Measurements from ENCODE around the gene ZBTB7C.

The ZBTB7C gene

GRCh38 chr18:48019557-48020325 is 389.4 kb downstream of the ZBTB7C start:
- Histone ChIP-seq H3K36me3 (ENCODE audit: control insufficient read depth, insufficient read depth, low read length) (no peaks in the 10 kb centered on the region), H3K27me3 (ENCODE audit: control insufficient read depth, insufficient read depth, low read length) (no peaks in the 10 kb centered on the region), H3K9me3 (ENCODE audit: control insufficient read depth, insufficient read depth, low read depth, low read length) (no peaks in the 10 kb centered on the region), H3K9ac (ENCODE audit: low read length) (no peak overlapping the region), H3K4me1 (ENCODE audit: control insufficient read depth, insufficient read depth, low read length) (peaks cover 24% of the 10 kb centered on the region), H3K4me3 (ENCODE audit: low read depth, low read length) (no peak overlapping the region), H3K27ac (ENCODE audit: low read depth, low read length) (no peak overlapping the region)

- H3K9me3 ChIP-seq (ENCODE audit: control insufficient read depth, insufficient read depth, low read depth, low read length): no peaks in the 10 kb centered on the region
- H3K36me3 ChIP-seq (ENCODE audit: control insufficient read depth, insufficient read depth, low read length): no peaks in the 10 kb centered on the region
- H3K4me3 ChIP-seq (ENCODE audit: low read depth, low read length): no peak overlapping the region
- H3K9ac ChIP-seq (ENCODE audit: low read length): no peak overlapping the region
- no peaks in the 10 kb centered on the region for H3K27me3 ChIP-seq (ENCODE audit: control insufficient read depth, insufficient read depth, low read length)
- no peak overlapping the region for H3K27ac ChIP-seq (ENCODE audit: low read depth, low read length)
- peaks cover 21% of the 10 kb centered on the region for H3K4me1 ChIP-seq (ENCODE audit: control insufficient read depth, insufficient read depth, low read length)
These were observed 390.3 kb downstream of the ZBTB7C start for GRCh38 chr18:48018851-48019250.

- Histone ChIP-seq H3K9ac (ENCODE audit: low read length) (no peak overlapping the region), H3K36me3 (ENCODE audit: control insufficient read depth, insufficient read depth, low read length) (no peaks in the 10 kb centered on the region), H3K27me3 (ENCODE audit: control insufficient read depth, insufficient read depth, low read length) (no peaks in the 10 kb centered on the region), H3K9me3 (ENCODE audit: control insufficient read depth, insufficient read depth, low read depth, low read length) (no peaks in the 10 kb centered on the region), H3K4me3 (ENCODE audit: low read depth, low read length) (no peak overlapping the region), H3K27ac (ENCODE audit: low read depth, low read length) (no peak overlapping the region), H3K4me1 (ENCODE audit: control insufficient read depth, insufficient read depth, low read length) (peaks cover 19% of the 10 kb centered on the region)
These were observed 391.5 kb downstream of the ZBTB7C start for GRCh38 chr18:48017635-48018034.

- H3K27ac ChIP-seq (ENCODE audit: low read depth, low read length): no peak overlapping the region
- H3K4me1 ChIP-seq (ENCODE audit: control insufficient read depth, insufficient read depth, low read length): peaks cover 13% of the 10 kb centered on the region
- no peaks in the 10 kb centered on the region for H3K36me3 ChIP-seq (ENCODE audit: control insufficient read depth, insufficient read depth, low read length)
- H3K4me3 ChIP-seq (ENCODE audit: low read depth, low read length): no peak overlapping the region
- H3K9ac ChIP-seq (ENCODE audit: low read length): no peak overlapping the region
- H3K9me3 ChIP-seq (ENCODE audit: control insufficient read depth, insufficient read depth, low read depth, low read length): peaks cover 9% of the 10 kb centered on the region; the same call in 1 of the 2 replicates
- peaks cover 6% of the 10 kb centered on the region; the same call in 1 of the 2 replicates for H3K27me3 ChIP-seq (ENCODE audit: control insufficient read depth, insufficient read depth, low read length)
These were observed 396.0 kb downstream of the ZBTB7C start for GRCh38 chr18:48013162-48013561.

- Histone ChIP-seq H3K9ac (ENCODE audit: low read length) (no peak overlapping the region), H3K27ac (ENCODE audit: low read depth, low read length) (no peak overlapping the region), H3K27me3 (ENCODE audit: control insufficient read depth, insufficient read depth, low read length) (peaks cover 14% of the 10 kb centered on the region), H3K4me3 (ENCODE audit: low read depth, low read length) (no peak overlapping the region), H3K9me3 (ENCODE audit: control insufficient read depth, insufficient read depth, low read depth, low read length) (peaks cover 9% of the 10 kb centered on the region; the same call in 1 of the 2 replicates), H3K4me1 (ENCODE audit: control insufficient read depth, insufficient read depth, low read length) (peaks cover 19% of the 10 kb centered on the region), H3K36me3 (ENCODE audit: control insufficient read depth, insufficient read depth, low read length) (no peaks in the 10 kb centered on the region)
These were observed 397.2 kb downstream of the ZBTB7C start for GRCh38 chr18:48011926-48012465.

- no peak overlapping the region for H3K4me3 ChIP-seq (ENCODE audit: low read depth, low read length)
- H3K9ac ChIP-seq (ENCODE audit: low read length): no peak overlapping the region
- peaks cover 19% of the 10 kb centered on the region for H3K27me3 ChIP-seq (ENCODE audit: control insufficient read depth, insufficient read depth, low read length)
- no peak overlapping the region for H3K27ac ChIP-seq (ENCODE audit: low read depth, low read length)
- peaks cover 19% of the 10 kb centered on the region for H3K4me1 ChIP-seq (ENCODE audit: control insufficient read depth, insufficient read depth, low read length)
- H3K9me3 ChIP-seq (ENCODE audit: control insufficient read depth, insufficient read depth, low read depth, low read length): peaks cover 9% of the 10 kb centered on the region; the same call in 1 of the 2 replicates
- H3K36me3 ChIP-seq (ENCODE audit: control insufficient read depth, insufficient read depth, low read length): no peaks in the 10 kb centered on the region
These were observed 398.9 kb downstream of the ZBTB7C start for GRCh38 chr18:48010264-48010663.

GRCh38 chr18:48009116-48009745 is 400.0 kb downstream of the ZBTB7C start:
- no peak overlapping the region for H3K9ac ChIP-seq (ENCODE audit: low read length)
- H3K36me3 ChIP-seq (ENCODE audit: control insufficient read depth, insufficient read depth, low read length): no peaks in the 10 kb centered on the region
- H3K27ac ChIP-seq (ENCODE audit: low read depth, low read length): no peak overlapping the region
- H3K4me3 ChIP-seq (ENCODE audit: low read depth, low read length): no peak overlapping the region; the same call in 1 of the 2 replicates
- H3K27me3 ChIP-seq (ENCODE audit: control insufficient read depth, insufficient read depth, low read length): peaks cover 19% of the 10 kb centered on the region
- peaks cover 19% of the 10 kb centered on the region for H3K4me1 ChIP-seq (ENCODE audit: control insufficient read depth, insufficient read depth, low read length)
- H3K9me3 ChIP-seq (ENCODE audit: control insufficient read depth, insufficient read depth, low read depth, low read length): peaks cover 9% of the 10 kb centered on the region; the same call in 1 of the 2 replicates

GRCh38 chr18:48007955-48008701 is 401.1 kb downstream of the ZBTB7C start:
- H3K4me1 ChIP-seq (ENCODE audit: control insufficient read depth, insufficient read depth, low read length): peaks cover 12% of the 10 kb centered on the region
- H3K9me3 ChIP-seq (ENCODE audit: control insufficient read depth, insufficient read depth, low read depth, low read length): peaks cover 9% of the 10 kb centered on the region; the same call in 1 of the 2 replicates
- H3K27me3 ChIP-seq (ENCODE audit: control insufficient read depth, insufficient read depth, low read length): peaks cover 19% of the 10 kb centered on the region
- no peak overlapping the region for H3K27ac ChIP-seq (ENCODE audit: low read depth, low read length)
- peak overlapping the region; percentile 66 for H3K4me3 ChIP-seq (ENCODE audit: low read depth, low read length)
- peak overlapping the region; percentile 64 for H3K9ac ChIP-seq (ENCODE audit: low read length)
- H3K36me3 ChIP-seq (ENCODE audit: control insufficient read depth, insufficient read depth, low read length): no peaks in the 10 kb centered on the region

GRCh38 chr18:48007381-48007780 is 401.8 kb downstream of the ZBTB7C start:
- Histone ChIP-seq H3K4me3 (ENCODE audit: low read depth, low read length) (peak overlapping the region; percentile 66), H3K9ac (ENCODE audit: low read length) (peak overlapping the region; percentile 64)

GRCh38 chr18:48006415-48007175 is 402.6 kb downstream of the ZBTB7C start:
- Histone ChIP-seq H3K9me3 (ENCODE audit: control insufficient read depth, insufficient read depth, low read depth, low read length) (peaks cover 9% of the 10 kb centered on the region; the same call in 1 of the 2 replicates), H3K4me1 (ENCODE audit: control insufficient read depth, insufficient read depth, low read length) (peaks cover 11% of the 10 kb centered on the region), H3K36me3 (ENCODE audit: control insufficient read depth, insufficient read depth, low read length) (no peaks in the 10 kb centered on the region), H3K9ac (ENCODE audit: low read length) (no peak overlapping the region), H3K27ac (ENCODE audit: low read depth, low read length) (no peak overlapping the region), H3K27me3 (ENCODE audit: control insufficient read depth, insufficient read depth, low read length) (peaks cover 19% of the 10 kb centered on the region), H3K4me3 (ENCODE audit: low read depth, low read length) (no peak overlapping the region)

More at GRCh38 chr18:48007381-48007780, 401.8 kb downstream of the ZBTB7C start:
- no peak overlapping the region for H3K27ac ChIP-seq (ENCODE audit: low read depth, low read length)
- peaks cover 11% of the 10 kb centered on the region for H3K4me1 ChIP-seq (ENCODE audit: control insufficient read depth, insufficient read depth, low read length)
- no peaks in the 10 kb centered on the region for H3K36me3 ChIP-seq (ENCODE audit: control insufficient read depth, insufficient read depth, low read length)
- peaks cover 9% of the 10 kb centered on the region; the same call in 1 of the 2 replicates for H3K9me3 ChIP-seq (ENCODE audit: control insufficient read depth, insufficient read depth, low read depth, low read length)
- H3K27me3 ChIP-seq (ENCODE audit: control insufficient read depth, insufficient read depth, low read length): peaks cover 19% of the 10 kb centered on the region
